Measurements from ENCODE around the gene HHAT. TPM values are rescaled to one million over a fixed set of nuclear protein-coding genes. Genes with fewer than 3 reads are reported as not detected.

Gene HHAT
- total and polyA plus RNA-seq, 2 of the 4 experiments (the other 2 are of a cell fraction): 1.7 to 2.5 TPM

DNA sequence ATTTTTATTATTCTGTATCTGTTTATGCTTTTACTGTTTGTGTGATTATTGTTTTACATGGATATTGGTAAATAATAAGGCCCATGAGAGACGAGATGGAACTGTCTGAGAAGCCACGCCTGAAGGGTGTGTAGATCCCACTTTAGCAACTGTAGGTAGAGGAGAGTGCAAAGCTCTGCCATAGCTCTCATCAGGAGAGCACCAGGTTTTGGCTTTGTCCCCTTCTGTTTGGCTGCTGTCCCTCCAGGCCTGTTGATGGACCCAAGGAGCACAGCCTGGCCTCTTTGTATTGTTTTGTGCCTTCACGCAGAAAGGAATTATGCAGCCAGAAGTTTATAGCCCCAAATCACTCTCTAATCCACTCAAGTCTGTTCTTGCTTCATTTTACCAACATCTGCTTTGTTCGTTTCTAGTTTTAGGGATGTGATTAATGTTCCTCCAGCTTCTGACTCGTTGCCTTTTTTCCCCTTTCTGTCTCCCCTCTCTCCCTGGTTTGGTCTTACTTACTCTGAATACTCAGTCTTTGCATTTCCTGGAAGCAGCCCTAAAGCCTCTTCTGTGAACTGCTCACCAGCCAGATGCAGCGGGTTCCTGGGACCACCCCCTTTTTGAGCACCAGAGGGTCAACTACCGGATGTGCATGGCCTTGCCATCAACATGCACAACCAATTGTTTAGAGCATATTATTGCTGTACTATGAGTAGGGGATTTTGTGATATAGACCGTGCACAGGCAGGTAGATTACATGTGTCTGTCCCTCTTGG, 127.3 kb downstream of the HHAT start:
- no peak overlapping the region for H4K91ac ChIP-seq (ENCODE audit: insufficient read depth, low read depth, low read length)
- H2BK120ac ChIP-seq (ENCODE audit: low read depth, low read length): no peak overlapping the region
- H4K5ac ChIP-seq (ENCODE audit: low read depth, low read length): no peak overlapping the region
- no peak overlapping the region for H3K4me3 ChIP-seq (ENCODE audit: insufficient read depth, low read depth, low read length)
- H3K36me3 ChIP-seq (ENCODE audit: control insufficient read depth, insufficient read depth, low read length): no peaks in the 10 kb centered on the region
- no peak overlapping the region for H2BK20ac ChIP-seq (ENCODE audit: low read depth, low read length)
- TF ChIP-seq POLR2A (IDR thresholded peaks at IDR 0.05; ENCODE audit: low read depth, low read length): no peak
- TF ChIP-seq MAZ (IDR thresholded peaks at IDR 0.05; ENCODE audit: borderline replicate concordance, low read depth, low read length): no peak
- TF ChIP-seq SMC3 (IDR thresholded peaks at IDR 0.05; ENCODE audit: low read depth, low read length): no peak
- H3K14ac ChIP-seq (replicated peaks; ENCODE audit: low read depth, low read length): no peak overlapping the region
- no peak overlapping the region for H2AFZ ChIP-seq (replicated peaks; ENCODE audit: low read length, poor library complexity)
- ATAC-seq (ENCODE audit: low read depth) (no peak), DNase-seq (no peak)
- H4K20me1 ChIP-seq (ENCODE audit: insufficient read depth, low read length): no peaks in the 10 kb centered on the region
- ChIA-PET CTCF (interaction anchor here (2.4 kb wide), 1 partner anchor 678 kb away, joined by 6 read pairs; no protein-coding TSS in a partner anchor), POLR2A (ENCODE audit: unreplicated experiment) (no interaction called here)
- dilution Hi-C loops (cut with HindIII; ENCODE audit: low sequenced_read_pairs, unreplicated experiment) (no loop called here), intact Hi-C loops (cut with micrococcal nuclease) (no loop called here), in situ Hi-C loops (cut with MboI; ENCODE audit: low sequenced_read_pairs) (loop anchor here (10.0 kb wide), 1 partner anchor 119 kb away; no protein-coding TSS in a partner anchor)
- H3K4ac ChIP-seq (ENCODE audit: low read depth, low read length): no peak overlapping the region
- no peak overlapping the region for H3K23ac ChIP-seq (ENCODE audit: low read depth, low read length)
- H3K4me2 ChIP-seq (ENCODE audit: low read depth, low read length): no peak overlapping the region
- no peak overlapping the region for H2AK5ac ChIP-seq (ENCODE audit: low read depth, low read length)
- H3K4me1 ChIP-seq (ENCODE audit: control insufficient read depth, insufficient read depth, low read length): no peaks in the 10 kb centered on the region
- H3K27me3 ChIP-seq (ENCODE audit: control insufficient read depth, insufficient read depth, low read length): peaks cover 2% of the 10 kb centered on the region; the same call in 1 of the 2 replicates
- H2AK9ac ChIP-seq (replicated peaks; ENCODE audit: low read depth, low read length, poor library complexity): no peak overlapping the region
- no peaks in the 10 kb centered on the region for H3K9me1 ChIP-seq (ENCODE audit: insufficient read depth, low read length)
- no peaks in the 10 kb centered on the region for H3K9me3 ChIP-seq (ENCODE audit: control insufficient read depth, insufficient read depth, low read length)
- WGBS, 2 experiments (ENCODE audit: extremely low coverage in 2 of 2, insufficient read length in 1 of 2): 67% methylated on average over 2 of the region's 8 CpGs; no CpG with 5 or more reads in 1 of the 2 experiments
- no TSS peak for BruUV-seq (replicated peaks)
- no peak overlapping the region for H2BK15ac ChIP-seq (ENCODE audit: low read depth, low read length)
- H3K18ac ChIP-seq (ENCODE audit: low read depth, low read length): no peak overlapping the region
- H2BK5ac ChIP-seq (ENCODE audit: low read depth, low read length, poor library complexity, severe bottlenecking): no peak overlapping the region
- H3K79me1 ChIP-seq (ENCODE audit: low read depth in 1 of 2, low read length in 2 of 2): no peaks in the 10 kb centered on the region
- H3K56ac ChIP-seq (ENCODE audit: extremely low read depth, insufficient read depth, low read length): no peak overlapping the region
- H4K8ac ChIP-seq (ENCODE audit: low read depth in 2 of 2, low read length in 2 of 2): no peak overlapping the region
- no peak overlapping the region for H3K27ac ChIP-seq (ENCODE audit: insufficient read depth, low read length)
- no peak overlapping the region for H3K9ac ChIP-seq (ENCODE audit: low read depth, low read length)
